ENCODE measurements around the gene KISS1. TPM values are rescaled to one million over a fixed set of nuclear protein-coding genes. Genes with fewer than 3 reads are reported as not detected.

KISS1 gene
- total and polyA plus RNA-seq, 4 donors: 0.25 to 3.4 TPM; not detected in 2

- TF ChIP-seq, protein P1, sequence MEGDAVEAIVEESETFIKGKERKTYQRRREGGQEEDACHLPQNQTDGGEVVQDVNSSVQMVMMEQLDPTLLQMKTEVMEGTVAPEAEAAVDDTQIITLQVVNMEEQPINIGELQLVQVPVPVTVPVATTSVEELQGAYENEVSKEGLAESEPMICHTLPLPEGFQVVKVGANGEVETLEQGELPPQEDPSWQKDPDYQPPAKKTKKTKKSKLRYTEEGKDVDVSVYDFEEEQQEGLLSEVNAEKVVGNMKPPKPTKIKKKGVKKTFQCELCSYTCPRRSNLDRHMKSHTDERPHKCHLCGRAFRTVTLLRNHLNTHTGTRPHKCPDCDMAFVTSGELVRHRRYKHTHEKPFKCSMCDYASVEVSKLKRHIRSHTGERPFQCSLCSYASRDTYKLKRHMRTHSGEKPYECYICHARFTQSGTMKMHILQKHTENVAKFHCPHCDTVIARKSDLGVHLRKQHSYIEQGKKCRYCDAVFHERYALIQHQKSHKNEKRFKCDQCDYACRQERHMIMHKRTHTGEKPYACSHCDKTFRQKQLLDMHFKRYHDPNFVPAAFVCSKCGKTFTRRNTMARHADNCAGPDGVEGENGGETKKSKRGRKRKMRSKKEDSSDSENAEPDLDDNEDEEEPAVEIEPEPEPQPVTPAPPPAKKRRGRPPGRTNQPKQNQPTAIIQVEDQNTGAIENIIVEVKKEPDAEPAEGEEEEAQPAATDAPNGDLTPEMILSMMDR (IDR thresholded peaks at IDR 0.05; ENCODE audit: control extremely low read depth, extremely low read depth): no peak
- Histone ChIP-seq H3K4me3 (no peak overlapping the region), H3K36me3 (ENCODE audit: control insufficient read depth in 4 of 4, insufficient read depth in 4 of 4, low read length in 4 of 4) (no peaks in the 10 kb centered on the region), H3K9me3 (ENCODE audit: control insufficient read depth in 4 of 4, insufficient read depth in 3 of 4, low read length in 3 of 4) (no peaks in the 10 kb centered on the region), H3K4me1 (ENCODE audit: control insufficient read depth in 5 of 5, insufficient read depth in 5 of 5, low read length in 5 of 5) (peaks cover 0 to 8% (median 0%) of the 10 kb centered on the region in 5 donors), H3K9ac (ENCODE audit: insufficient read depth in 1 of 2, low read length in 2 of 2) (no peak overlapping the region), H3K27me3 (ENCODE audit: control insufficient read depth in 3 of 3, insufficient read depth in 3 of 3, low read length in 2 of 3) (no peaks in the 10 kb centered on the region), H3K27ac (ENCODE audit: low read depth in 1 of 2, low read length in 1 of 2) (no peak overlapping the region)
- 86 to 88% methylated on average over 7 of the region's 7 CpGs for WGBS, 2 donors
- ATAC-seq (ENCODE audit: insufficient read depth, low FRiP score) (no peak), DNase-seq (no peak)
Observed at GRCh38 chr1:204146965-204147364, 49.3 kb downstream of the KISS1 start.

GRCh38 chr1:204146309-204146708 lies 50.0 kb downstream of the KISS1 start:
- ATAC-seq (ENCODE audit: insufficient read depth, low FRiP score) (no peak), DNase-seq (no peak)
- Histone ChIP-seq H3K27ac (ENCODE audit: low read depth in 1 of 2, low read length in 1 of 2) (no peak overlapping the region), H3K27me3 (ENCODE audit: control insufficient read depth in 3 of 3, insufficient read depth in 3 of 3, low read length in 2 of 3) (no peaks in the 10 kb centered on the region), H3K4me3 (no peak overlapping the region), H3K9ac (ENCODE audit: insufficient read depth in 1 of 2, low read length in 2 of 2) (no peak overlapping the region), H3K4me1 (ENCODE audit: control insufficient read depth in 5 of 5, insufficient read depth in 5 of 5, low read length in 5 of 5) (peaks cover 0 to 8% (median 0%) of the 10 kb centered on the region in 5 donors), H3K9me3 (ENCODE audit: control insufficient read depth in 4 of 4, insufficient read depth in 3 of 4, low read length in 3 of 4) (no peaks in the 10 kb centered on the region), H3K36me3 (ENCODE audit: control insufficient read depth in 4 of 4, insufficient read depth in 4 of 4, low read length in 4 of 4) (no peaks in the 10 kb centered on the region)
- TF ChIP-seq, protein P1 (IDR thresholded peaks at IDR 0.05; ENCODE audit: control extremely low read depth, extremely low read depth): no peak
- 90 to 94% methylated on average over 6 of the region's 6 CpGs for WGBS, 2 donors

DNA sequence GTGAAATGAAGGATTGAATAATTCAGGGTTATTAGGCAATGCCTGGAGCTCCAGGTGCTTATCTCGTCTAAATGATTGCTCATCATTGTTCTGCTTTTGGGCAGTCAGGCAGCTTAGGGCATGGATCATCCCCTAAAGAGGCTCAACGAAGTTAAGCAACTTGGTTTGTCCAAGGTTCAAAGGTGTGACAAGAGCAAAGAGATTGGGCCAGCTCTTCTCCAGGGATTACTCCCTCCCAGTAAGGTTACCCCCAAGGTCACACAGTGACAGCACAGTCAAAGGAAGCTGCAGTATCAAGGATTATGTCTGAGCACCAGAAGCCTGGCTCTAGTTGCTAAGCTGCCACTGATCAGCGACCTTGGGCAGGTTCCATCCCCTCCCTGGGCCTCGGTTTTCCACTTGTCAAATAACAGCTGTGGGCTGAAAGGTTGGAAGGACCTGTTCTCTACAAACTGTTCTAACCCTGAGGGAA lies 51.2 kb downstream of the KISS1 start:
- 68 to 77% methylated on average over 4 of the region's 4 CpGs for WGBS, 2 donors
- Histone ChIP-seq H3K9ac (ENCODE audit: insufficient read depth in 1 of 2, low read length in 2 of 2) (no peak overlapping the region), H3K4me1 (ENCODE audit: control insufficient read depth in 5 of 5, insufficient read depth in 5 of 5, low read length in 5 of 5) (peaks cover 0 to 8% (median 0%) of the 10 kb centered on the region in 5 donors), H3K36me3 (ENCODE audit: control insufficient read depth in 4 of 4, insufficient read depth in 4 of 4, low read length in 4 of 4) (peaks cover 0 to 1% (median 0%) of the 10 kb centered on the region in 4 donors), H3K9me3 (ENCODE audit: control insufficient read depth in 4 of 4, insufficient read depth in 3 of 4, low read length in 3 of 4) (no peaks in the 10 kb centered on the region), H3K27ac (ENCODE audit: low read depth in 1 of 2, low read length in 1 of 2) (no peak overlapping the region), H3K27me3 (ENCODE audit: control insufficient read depth in 3 of 3, insufficient read depth in 3 of 3, low read length in 2 of 3) (no peaks in the 10 kb centered on the region), H3K4me3 (no peak overlapping the region)
- no peak for ATAC-seq (ENCODE audit: insufficient read depth, low FRiP score)
- DNase-seq: no peak
- TF ChIP-seq, protein P1 (IDR thresholded peaks at IDR 0.05; ENCODE audit: control extremely low read depth, extremely low read depth): no peak

All from lung (tissue), 12 donors.